GM18858 (cell line): ENCODE measurements around the gene GGT5.
"Not testable (repeated sequence)": the region's sequence is repeated elsewhere in the genome, so short reads cannot be mapped to it uniquely, and the experiment has no call there.

Experiments used
- ATAC-seq: cut with Tn5 transposase; IDR thresholded peaks from one replicate; pipeline ENCODE4 v1.9.1; 2021; ENCODE audit not compliant: unreplicated experiment

Gene GGT5

DNA sequence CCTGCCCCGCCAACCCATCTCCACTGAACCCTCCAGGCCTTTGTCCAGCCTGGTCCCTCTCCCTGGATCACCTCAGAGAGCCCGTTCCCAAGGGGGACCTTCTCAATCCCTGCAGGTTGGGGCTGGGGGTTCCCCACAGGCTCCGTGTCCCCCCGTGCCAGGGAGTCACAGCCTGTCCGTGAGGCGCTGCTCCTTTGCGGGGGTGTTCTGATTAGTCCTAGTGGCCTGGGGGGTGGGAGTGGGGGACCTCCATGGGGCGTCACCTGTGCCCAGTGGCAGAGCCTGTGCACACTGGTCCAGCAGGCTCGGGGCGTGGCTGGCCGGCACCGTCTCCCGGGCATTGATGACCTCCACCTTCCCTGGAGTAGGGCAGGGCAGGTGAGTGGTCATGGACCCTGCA is 11.6 kb downstream of the GGT5 start:
- no peak for ATAC-seq

DNA sequence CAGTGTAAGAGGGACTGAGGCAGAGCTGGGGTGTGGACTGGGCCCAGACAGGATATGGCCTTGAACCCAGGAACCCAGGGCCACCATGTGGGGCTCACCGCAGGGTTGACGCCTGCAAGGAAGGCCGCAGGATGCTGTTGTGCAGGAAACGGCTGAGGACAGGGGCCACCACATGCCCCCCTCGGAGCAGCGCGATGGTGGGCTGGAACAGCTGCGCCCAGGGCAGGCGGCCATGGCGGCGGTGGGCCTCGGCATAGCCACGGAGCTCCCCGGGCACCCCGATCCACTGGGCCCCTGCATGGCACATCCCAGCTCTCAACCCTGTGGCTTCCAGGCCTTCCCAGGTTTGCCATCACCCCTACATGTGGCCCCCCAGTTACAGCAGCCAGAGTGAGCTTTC is 12.2 kb downstream of the GGT5 start:
- ATAC-seq, result no peak

DNA sequence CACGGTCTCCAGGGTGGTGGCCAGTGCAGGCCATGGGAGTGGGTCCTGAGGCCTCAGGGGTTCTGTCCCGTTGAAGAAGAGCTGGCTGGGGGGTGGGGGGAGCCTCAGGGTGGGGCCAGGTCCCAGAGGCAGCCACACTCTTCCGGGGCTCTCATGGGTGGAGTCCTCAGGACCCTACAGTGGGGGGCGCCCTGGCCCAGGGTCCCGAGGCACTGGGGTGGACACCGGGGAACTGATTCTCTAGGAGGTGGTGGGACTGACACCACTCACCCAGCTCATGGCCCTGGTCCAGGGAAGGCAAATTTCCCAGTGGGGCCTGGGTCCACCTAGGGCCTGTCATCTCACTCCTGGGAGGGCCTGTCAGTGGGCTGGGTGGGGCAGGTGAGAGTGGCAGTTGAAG is 12.8 kb downstream of the GGT5 start:
- ATAC-seq, result no peak

DNA sequence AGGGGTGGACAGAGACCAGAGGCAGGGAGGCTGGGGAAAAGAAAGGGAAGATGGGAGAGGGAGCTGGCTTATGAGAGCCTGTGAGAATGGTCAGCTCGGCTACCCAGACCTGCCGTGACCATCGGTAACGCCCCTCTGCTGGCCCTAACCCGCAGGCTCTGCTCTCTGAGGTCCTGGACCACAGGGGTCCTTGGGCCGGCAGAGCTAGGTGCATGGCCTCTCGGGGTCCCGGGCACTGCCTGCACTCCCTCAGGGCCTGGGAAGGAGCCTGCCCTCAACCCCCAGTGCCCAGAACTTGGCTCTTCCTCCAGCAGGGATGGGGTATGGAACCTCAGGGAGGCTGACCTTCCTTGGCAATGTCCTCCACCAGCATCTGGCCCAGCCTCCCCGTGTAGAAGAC is 13.2 kb downstream of the GGT5 start:
- ATAC-seq, result no peak

DNA sequence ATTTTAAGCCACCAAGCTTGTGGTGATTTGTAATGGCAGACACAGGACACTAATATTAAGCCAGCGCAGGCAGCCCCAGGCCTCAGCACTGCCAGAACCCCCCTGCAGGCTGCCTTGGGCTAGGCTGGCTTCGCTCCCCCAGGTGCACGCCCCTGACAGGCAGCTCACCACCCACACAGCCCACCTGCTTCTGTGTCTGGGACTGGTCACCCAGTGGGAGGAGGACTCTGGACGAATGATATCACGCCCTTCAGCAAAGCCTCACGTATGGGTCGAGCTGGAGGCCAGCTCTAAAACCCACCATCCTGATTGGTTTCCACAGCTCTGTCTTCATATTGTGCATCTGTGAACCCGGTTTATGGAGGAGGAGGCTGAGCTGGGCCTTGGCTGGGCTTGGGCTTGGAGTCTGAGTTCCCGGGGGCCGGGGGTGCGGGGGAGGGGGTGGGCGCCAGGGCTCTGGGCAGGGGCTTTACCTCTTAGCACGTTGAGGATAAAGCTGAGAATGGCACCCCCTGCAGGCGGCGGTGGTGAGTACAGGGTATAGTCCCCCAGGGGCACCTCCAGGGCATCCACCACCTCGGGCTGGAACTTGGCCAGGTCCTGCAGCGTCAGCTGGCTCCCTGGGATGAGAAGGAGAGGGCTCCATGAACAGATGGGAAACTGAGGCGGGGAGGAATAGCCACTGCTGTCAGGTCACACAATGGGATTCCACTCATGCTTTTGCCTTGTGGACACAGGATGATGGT is 13.8 kb downstream of the GGT5 start:
- no peak for ATAC-seq

DNA sequence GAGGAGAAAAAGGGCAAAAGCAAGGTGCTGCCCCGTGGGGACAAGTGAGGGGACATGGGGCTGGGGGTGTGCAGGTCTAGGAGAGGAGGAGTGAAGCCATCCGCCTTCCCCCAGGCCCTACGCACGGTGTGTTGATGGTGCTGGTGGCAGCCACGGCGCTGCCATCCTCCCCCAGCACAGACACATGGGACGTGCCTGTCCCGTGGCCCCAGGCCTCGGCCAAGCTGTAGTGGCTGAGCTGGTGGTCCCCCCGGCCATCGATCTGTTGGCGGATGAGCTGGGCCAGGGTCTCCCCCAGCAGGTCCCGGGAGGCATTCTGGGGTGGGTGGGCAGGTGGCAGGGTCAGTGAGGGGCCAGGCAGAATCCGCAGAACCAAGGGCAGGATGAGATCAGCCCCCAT is 18.9 kb downstream of the GGT5 start:
- no peak for ATAC-seq

DNA sequence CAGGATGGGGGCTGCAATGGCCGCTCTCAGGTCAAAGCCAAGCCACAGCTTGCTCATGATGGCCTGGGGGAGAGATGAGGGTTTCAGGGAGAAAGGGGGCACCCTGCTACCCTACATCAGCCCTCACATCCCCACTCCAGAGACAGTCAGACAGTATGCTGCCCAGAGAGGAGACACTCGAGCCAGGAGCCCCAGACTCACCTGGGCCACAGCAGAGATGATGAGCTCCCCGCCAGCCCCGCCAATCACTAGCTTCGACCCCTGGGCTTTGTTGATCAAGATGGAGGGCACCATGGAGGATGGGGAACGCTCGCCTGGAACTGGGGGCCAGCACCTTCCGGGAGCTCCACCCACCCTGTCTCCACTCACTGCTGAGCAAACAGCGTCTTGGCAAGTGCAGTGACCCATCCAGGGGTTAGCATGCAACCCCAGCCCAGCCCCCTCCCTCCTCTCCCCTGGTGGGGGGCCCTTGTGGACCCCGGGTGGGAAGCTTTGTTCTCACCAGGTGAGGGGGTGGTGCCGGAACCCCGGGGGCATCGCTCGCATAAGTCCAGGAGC is 19.8 kb downstream of the GGT5 start:
- no peak for ATAC-seq

DNA sequence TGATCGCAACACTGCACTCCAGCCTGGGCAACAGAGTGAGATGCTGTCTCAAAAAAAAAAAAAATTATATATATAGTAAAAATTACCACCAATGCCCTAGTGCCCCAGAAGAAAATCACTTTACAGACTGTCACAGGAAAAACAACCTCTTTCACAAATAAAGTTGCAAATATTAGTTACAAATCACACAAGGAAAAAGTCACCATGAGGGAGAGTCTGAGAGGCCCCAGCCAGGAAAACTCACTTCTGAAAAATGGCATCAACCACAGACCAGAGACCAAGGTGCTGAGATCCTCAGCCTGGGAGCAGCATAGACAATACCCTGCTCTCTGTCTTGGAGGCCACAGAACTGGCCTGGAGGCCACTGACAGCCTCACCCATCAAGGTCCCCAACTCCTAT is 20.4 kb downstream of the GGT5 start:
- ATAC-seq, result no peak

DNA sequence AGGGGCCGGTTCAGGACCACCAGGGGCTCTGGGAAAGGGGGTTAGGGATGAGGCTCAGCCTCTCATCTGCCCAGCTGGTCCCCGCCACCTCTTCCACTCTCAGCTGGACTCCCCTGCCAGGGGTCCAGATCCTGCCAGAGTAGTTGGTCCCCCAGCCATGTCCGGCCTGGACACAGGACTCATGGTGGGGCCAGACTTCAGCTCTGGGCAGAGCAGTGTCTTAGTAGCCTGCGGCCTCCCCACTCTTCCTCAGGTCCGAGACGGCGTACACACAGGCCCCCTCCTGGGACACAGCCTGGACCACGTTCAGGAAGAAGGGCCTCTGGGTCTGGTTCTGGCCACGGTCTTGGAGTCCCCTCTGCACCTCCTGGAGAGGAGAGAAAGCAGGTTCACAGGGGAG is 25.1 kb downstream of the GGT5 start:
- no peak for ATAC-seq

DNA sequence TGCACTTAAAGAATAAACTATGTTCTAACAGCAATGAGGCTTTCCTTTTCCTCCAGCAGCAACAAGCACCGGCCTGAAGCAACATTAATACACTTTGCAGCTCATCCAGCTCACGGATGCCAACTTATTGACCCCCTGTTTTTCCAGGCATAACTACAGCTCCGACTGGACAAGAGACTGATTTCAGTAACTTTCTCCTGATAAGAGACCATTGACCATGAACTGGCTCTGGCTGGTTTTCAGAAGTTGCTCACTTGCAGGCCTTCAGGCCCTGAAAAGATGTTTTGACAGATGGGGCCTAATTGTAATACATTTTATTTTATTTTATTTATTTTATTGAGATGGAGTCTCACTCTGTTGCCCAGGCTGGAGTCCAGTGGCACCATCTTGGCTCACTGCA is 27.5 kb downstream of the GGT5 start:
- no peak for ATAC-seq

DNA sequence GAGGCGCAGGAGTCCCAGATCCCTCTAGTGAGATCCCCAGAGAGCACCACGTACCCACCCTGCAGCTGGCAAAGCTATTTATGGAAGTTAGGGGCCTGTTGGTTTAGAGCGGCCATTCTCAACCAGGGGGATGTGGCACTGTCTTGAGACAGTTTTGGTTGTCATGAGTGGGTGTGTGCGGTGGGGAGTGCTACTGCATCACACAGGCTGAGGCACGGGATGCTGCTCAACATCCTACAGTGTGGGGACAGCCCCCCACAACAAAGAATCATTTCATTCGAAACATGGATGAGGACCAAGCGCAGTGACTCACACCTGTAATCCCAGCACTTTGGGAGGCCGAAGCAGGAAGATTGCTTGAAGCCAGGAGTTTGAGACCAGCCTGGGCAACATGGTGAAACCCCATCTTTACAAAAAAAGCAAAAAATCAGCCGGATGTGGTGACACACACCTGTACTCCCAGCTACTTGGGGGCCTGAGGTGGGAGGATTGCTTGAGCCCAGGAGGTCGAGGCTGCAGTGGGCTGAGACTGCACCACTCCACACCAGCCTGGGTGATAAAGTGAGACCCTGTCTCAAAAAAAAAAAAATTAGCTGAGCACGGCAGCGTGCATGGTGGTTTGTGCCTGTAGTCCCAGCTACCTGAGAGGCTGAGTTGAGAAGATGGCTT is 28.2 kb downstream of the GGT5 start:
- ATAC-seq, result no peak

DNA sequence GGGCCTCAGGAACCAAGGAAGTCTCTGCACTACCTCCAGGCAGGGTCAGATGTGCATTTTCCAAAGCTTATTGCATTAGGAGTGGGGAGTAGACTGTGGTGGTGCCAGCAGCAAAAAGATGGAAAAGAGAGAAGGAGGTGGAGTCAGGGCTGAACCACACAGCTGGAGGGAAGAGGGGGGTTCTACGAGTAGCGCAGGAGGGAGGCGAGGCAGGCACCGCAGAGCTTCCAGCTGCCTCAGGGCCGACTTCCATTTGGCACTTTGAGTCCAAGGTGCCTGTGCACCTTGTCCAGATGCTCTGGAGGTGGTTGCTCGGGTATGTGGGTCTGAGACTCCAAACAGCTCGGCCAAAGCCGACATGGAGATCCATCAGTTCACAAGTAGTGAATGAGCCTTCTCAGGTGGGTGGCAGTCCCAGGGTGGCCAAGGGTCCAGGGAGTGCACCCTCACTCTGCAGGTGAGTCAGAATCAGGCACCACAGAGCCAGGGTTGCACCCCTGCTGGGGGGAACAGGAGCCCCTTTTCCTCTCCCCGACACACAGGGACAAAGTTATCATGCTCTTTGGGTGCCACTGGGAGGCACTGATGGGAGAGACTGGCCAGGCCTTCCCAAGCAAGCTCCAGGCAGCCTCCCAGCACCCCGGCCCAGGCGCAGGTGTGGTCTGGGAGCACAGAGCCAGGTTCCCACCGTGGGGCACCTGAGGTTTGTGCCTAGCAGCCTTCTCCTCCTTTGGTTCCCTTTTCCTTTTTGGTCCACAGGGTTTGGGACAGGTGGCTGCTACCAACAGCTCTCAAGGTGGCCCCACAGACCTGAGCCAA is 30.2 kb downstream of the GGT5 start:
- no peak for ATAC-seq

DNA sequence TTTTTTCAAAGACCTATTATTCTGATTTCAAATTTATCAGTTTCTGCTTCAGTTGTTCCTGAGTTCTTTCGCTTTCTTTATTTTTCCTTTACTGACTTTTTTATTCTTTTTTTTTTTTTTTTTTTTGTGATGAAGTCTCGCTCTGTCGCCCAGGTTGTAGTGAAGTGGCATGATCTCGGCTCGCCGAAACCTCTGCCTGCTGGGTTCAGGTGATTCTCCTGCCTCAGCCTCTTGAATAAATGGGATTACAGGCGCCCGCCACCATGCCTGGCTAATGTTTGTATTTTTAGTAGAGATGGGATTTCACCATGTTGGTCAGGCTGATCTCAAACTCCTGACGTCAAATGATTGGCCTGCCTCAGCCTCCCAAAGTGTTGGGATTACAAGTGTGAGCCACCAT is 31.8 kb downstream of the GGT5 start:
- ATAC-seq, result not testable (repeated sequence)

DNA sequence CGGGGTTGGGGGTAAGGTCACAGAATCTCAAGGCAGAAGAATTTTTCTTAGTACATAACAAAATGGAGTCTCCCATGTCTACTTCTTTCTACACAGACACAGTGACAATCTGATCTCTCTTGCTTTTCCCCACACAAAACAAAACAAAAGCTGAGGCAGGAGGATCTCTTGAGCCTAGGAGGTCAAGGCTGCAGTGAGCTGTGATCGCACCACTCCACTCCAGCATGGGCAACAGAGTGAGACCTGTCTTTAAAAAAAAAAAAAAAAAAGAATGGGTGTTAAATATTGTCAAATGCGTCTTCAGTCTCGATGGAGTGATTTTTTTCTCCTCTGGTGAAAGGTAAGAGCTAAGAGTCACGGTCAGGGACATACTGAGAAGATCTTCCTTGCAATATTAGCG is 33.2 kb downstream of the GGT5 start:
- not testable (repeated sequence) for ATAC-seq

DNA sequence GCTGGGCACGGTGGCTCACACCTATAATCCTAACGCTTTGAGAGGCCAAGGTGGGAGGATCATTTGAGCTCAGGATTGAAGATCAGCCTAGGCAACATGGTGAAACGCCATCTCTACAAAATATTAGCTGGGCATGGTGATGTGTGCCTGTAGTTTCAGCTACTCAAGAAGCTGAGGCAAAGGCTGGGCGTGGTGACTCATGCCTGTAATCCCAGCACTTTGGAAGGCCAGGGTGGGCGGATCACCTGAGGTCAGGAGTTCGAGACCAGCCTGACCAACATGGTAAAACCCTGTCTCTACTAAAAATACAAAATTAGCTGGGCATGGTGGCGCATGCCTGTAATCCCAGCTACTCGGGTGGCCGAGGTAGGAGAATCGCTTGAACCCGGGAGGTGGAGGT is 34.5 kb downstream of the GGT5 start:
- ATAC-seq, result not testable (repeated sequence)

DNA sequence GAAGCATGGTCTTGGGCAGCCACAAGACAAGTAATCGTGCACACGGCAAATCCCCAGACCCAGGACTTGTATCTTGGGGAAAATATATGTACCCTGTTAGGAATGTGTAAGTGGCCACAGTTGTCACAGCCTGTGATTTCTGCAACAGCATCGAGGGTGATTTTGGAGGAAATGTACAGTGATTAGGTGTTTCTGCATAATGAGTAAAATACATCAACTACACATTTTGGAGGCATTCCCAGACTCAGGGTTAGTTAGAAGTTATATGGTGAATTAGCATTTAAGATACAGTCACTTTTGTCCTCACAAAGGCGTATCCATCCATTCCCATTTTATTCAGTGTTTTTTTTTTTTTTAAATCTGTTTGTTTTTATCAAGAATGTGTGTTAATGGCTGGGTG is 35.2 kb downstream of the GGT5 start:
- no peak for ATAC-seq

DNA sequence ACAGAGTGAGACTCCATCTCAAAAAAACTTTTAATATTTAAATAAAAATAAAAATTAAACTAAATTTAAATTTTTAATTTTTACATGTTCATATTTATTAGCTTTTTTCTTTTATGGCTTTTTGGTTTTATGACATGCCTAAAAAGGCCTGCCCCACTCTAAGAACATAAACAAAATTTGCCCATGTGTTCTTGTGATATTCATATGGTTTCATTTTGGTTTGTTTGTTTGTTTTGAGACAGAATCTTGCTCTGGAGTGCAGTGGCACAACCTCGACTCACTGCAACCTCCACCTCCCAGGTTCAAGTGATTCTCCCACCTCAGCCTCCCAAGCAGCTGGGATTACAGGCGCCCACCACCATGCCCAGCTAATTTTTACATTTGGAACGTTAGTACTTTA is 35.9 kb downstream of the GGT5 start:
- no peak for ATAC-seq

DNA sequence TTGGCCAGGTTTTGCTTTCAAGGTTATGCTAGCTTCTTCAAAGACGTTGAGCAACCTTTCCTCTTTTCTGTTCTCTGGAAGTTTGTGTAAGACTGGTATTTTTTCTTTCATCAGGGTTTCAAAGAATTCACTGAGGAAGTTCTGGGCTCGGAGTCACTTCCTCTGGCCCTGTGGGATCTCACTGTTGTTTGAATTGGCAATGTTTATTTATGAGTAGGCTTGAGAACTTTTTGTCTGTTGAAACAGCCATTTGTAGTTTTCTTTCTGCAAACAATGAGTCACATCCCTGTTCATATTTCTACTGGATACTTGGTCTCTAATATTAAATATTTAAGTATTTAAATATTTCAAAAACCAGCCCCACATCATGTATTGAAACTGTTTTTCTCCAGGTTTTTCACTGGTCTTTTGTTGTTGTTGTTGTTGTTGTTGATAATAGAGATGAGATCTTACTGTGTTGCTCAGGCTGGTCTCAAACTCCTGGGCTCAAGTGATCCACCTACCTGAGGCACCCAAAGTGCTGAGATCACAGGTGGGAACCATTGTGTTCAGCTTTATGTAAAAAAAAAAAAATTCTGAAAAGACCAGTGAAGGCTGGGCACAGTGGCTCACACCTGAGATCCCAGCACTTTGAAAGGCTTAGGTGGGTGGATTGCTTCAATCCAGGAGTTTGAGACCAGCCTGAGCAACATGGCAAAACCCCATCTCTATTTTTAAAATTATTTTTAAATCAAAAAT is 36.7 kb downstream of the GGT5 start:
- no peak for ATAC-seq

DNA sequence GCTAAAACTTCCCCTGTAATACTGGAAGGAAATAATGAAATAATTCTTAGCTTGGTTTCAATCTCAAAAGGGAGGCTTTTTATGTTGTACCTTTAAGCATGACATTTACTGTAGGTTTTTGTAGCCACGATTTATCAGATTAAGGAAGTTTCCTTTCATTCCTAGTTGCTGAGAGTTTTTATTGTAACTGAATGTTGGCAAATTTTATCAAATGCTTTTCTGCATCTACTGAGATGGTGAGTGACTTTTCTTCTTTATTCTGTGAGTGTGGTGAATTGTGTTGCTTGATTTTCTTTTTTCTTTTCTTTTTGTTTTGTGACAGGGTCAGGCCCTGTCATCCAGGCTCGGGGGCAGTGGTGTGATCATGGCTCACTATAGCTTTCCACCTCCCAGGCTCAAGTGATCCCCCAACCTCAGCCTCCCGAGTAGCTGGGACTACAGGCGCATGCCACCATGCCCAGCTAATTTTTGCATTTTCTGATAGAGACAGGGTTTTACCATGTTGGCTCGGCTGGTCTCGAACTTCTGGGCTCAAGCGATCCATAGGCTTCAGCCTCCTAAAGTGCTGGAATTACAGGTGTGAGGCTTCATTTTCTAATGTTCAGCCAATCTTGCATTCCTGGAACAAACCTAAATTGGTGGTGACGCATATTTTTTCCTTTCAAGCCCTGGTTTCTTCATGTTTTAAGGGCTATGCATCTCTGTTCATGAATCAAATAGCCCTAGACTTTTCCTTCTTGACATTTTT is 37.4 kb downstream of the GGT5 start:
- no peak for ATAC-seq
